WTC11 (cell line): ENCODE measurements around the gene LIMCH1.

ENCODE experiments used
- ATF2 ChIP-seq: sonication (generic); formaldehyde crosslinking; IDR thresholded peaks from 2 replicates; pipeline ENCODE4 v1.8.1; 2022; ENCODE audit warnings: low read depth, missing genetic modification reagents, borderline replicate concordance
- CTCF ChIP-seq: fragments of 200-600 bp; IDR thresholded peaks from 2 replicates; pipeline ENCODE4 v1.8.0; 2022; ENCODE audit warnings: antibody characterized with exemption
- OVOL2 ChIP-seq: fragments of 250-450 bp; sonication (Bioruptor Pico); IDR thresholded peaks from 2 replicates; pipeline ENCODE4 v1.9.0; 2021; ENCODE audit warnings: mild to moderate bottlenecking, borderline replicate concordance
- SMAD3 ChIP-seq: sonication (generic); formaldehyde crosslinking; IDR thresholded peaks from 2 replicates; pipeline ENCODE4 v1.8.0; 2022; ENCODE audit warnings: missing genetic modification reagents, mild to moderate bottlenecking, borderline replicate concordance
- SP1 ChIP-seq: sonication (generic); formaldehyde crosslinking; conservative IDR thresholded peaks from 2 replicates; pipeline ENCODE4 v1.8.1; 2022; ENCODE audit warnings: missing genetic modification reagents
- ZNF138 ChIP-seq: sonication (generic); formaldehyde crosslinking; conservative IDR thresholded peaks from 2 replicates; pipeline ENCODE4 v1.8.1; 2022; ENCODE audit warnings: mild to moderate bottlenecking, moderate library complexity, missing genetic modification reagents
- ZNF281 ChIP-seq: sonication (generic); formaldehyde crosslinking; IDR thresholded peaks from 2 replicates; pipeline ENCODE4 v1.8.0; 2023; ENCODE audit warnings: mild to moderate bottlenecking, missing genetic modification reagents
- ZNF317 ChIP-seq: sonication (generic); formaldehyde crosslinking; IDR thresholded peaks from 2 replicates; pipeline ENCODE4 v1.8.1; 2023; ENCODE audit warnings: low read depth, mild to moderate bottlenecking, moderate library complexity, missing genetic modification reagents, borderline replicate concordance
- ZSCAN18 ChIP-seq: fragments of 250-450 bp; sonication (Bioruptor Pico); IDR thresholded peaks from 2 replicates; pipeline ENCODE4 v2.1.2; 2022; ENCODE audit warnings: mild to moderate bottlenecking, moderate library complexity

- no peak for TF ChIP-seq CTCF
- no peak for TF ChIP-seq ATF2
- no peak for TF ChIP-seq ZNF138 (CRISPR knock-in tag)
- TF ChIP-seq OVOL2, result no peak
- TF ChIP-seq SP1 (CRISPR knock-in tag), result no peak
- no peak for TF ChIP-seq ZNF317
- no peak for TF ChIP-seq SMAD3
- TF ChIP-seq ZNF281 (CRISPR knock-in tag), result no peak
- TF ChIP-seq ZSCAN18, result no peak
Observed at GRCh38 chr4:41541687-41542094, 3.7 kb downstream of the LIMCH1 start.
